GM10248 (cell line): Measurements from ENCODE around the gene C1orf35.

Experiments used
- CTCF ChIA-PET: fragments of 300-600 bp; sonication (Branson Sonifier 250); formaldehyde crosslinking; extraction: SDS; loops from one replicate; lab custom pipeline; 2021; ENCODE audit warnings: antibody characterized with exemption; lab: Yijun Ruan, JAX
- POLR2A ChIA-PET: fragments of 350-650 bp; sonication (Branson Sonifier 250); formaldehyde crosslinking; extraction: SDS; loops from one replicate; lab custom pipeline; 2020; ENCODE audit warnings: antibody characterized with exemption; lab: Yijun Ruan, JAX
- DNase-seq: peaks from one replicate; pipeline ENCODE4 v3.0.0; 2012; ENCODE audit errors: extremely low spot score
- CTCF ChIP-seq: IDR thresholded peaks from 2 replicates; pipeline ENCODE4 v1.5.1; 2012; ENCODE audit warnings: mild to moderate bottlenecking, low read depth; ENCODE audit errors: extremely low read depth, missing control alignments, control extremely low read depth

C1orf35 gene

GRCh38 chr1:228108055-228108690 lies 5.0 kb upstream of the C1orf35 start:
- ChIA-PET CTCF (interaction anchor here (0.9 to 2.8 kb wide), 3 partner anchors 16 to 58 kb away, joined by 3 to 18 read pairs (median 3); partner anchors contain the start of gene IBA57), POLR2A (no interaction called here)
- no peak for TF ChIP-seq CTCF
- no peak for DNase-seq

- no peak for TF ChIP-seq CTCF
- no peak for DNase-seq
- ChIA-PET POLR2A (no interaction called here), CTCF (interaction anchor here (0.9 to 1.9 kb wide), 3 partner anchors 17 to 59 kb away, joined by 3 to 10 read pairs (median 3); partner anchors contain the start of gene IBA57)
These were observed 4.5 kb upstream of the C1orf35 start for GRCh38 chr1:228107636-228108035.

GRCh38 chr1:228106800-228107054 lies 3.6 kb upstream of the C1orf35 start:
- CTCF ChIA-PET = interaction anchor here (1.4 to 1.9 kb wide), 3 partner anchors 18 to 60 kb away, joined by 3 to 10 read pairs (median 7); no protein-coding TSS in a partner anchor
- no peak for TF ChIP-seq CTCF
- no peak for DNase-seq
- POLR2A ChIA-PET = interaction anchor here (1.5 kb wide), 1 partner anchor 25 kb away, joined by 5 read pairs; the partner anchor contains the start of gene ARF1

- POLR2A ChIA-PET = interaction anchor here (1.5 kb wide), 1 partner anchor 24 kb away, joined by 5 read pairs; the partner anchor contains the start of gene ARF1
- no peak for TF ChIP-seq CTCF
- CTCF ChIA-PET = interaction anchor here (1.4 to 1.9 kb wide), 3 partner anchors 18 to 60 kb away, joined by 3 to 10 read pairs (median 7); no protein-coding TSS in a partner anchor
These were observed 3.1 kb upstream of the C1orf35 start for GRCh38 chr1:228105996-228106799.

GRCh38 chr1:228105270-228105995 lies 2.3 kb upstream of the C1orf35 start:
- no peak for TF ChIP-seq CTCF
- POLR2A ChIA-PET = interaction anchor here (1.5 kb wide), 1 partner anchor 23 kb away, joined by 5 read pairs; the partner anchor contains the start of gene ARF1
- no peak for DNase-seq
- CTCF ChIA-PET = interaction anchor here (1.9 kb wide), 1 partner anchor 26 kb away, joined by 10 read pairs; no protein-coding TSS in a partner anchor

More at GRCh38 chr1:228105996-228106799, 3.1 kb upstream of the C1orf35 start:
- DNase-seq = no peak

GRCh38 chr1:228104526-228105269 lies 1.6 kb upstream of the C1orf35 start:
- ChIA-PET POLR2A (no interaction called here), CTCF (no interaction called here)
- no peak for TF ChIP-seq CTCF
- DNase-seq = no peak
